NCI-H2171 (cell line): Measurements from ENCODE around the gene RNU6-8.

ENCODE experiments used
- DNase-seq: peaks from one replicate; lab custom pipeline; 2025; lab: John Stamatoyannopoulos, UW

The RNU6-8 gene

GRCh38 chr14:32202998-32203882 lies at the start of gene RNU6-8:
Gene RNU6-8 (minus strand): TSS chr14:32203269.
- peak; percentile 95 for DNase-seq

- peak; percentile 68 for DNase-seq
Measured at GRCh38 chr14:32252030-32252670, 49.1 kb upstream of the RNU6-8 start.

GRCh38 chr14:32251530-32251929 lies 48.5 kb upstream of the RNU6-8 start:
- no peak for DNase-seq

- no peak for DNase-seq
Measured at GRCh38 chr14:32250681-32251080, 47.6 kb upstream of the RNU6-8 start.

- no peak for DNase-seq
Measured at GRCh38 chr14:32249780-32250179, 46.7 kb upstream of the RNU6-8 start.

GRCh38 chr14:32249371-32249770 lies 46.3 kb upstream of the RNU6-8 start:
- no peak for DNase-seq

- no peak for DNase-seq
Measured at GRCh38 chr14:32246751-32247150, 43.7 kb upstream of the RNU6-8 start.

GRCh38 chr14:32244404-32244803 lies 41.3 kb upstream of the RNU6-8 start:
- DNase-seq: no peak

GRCh38 chr14:32233260-32233659 lies 30.2 kb upstream of the RNU6-8 start:
- no peak for DNase-seq

- no peak for DNase-seq
Measured at GRCh38 chr14:32232481-32232880, 29.4 kb upstream of the RNU6-8 start.

- no peak for DNase-seq
Measured at GRCh38 chr14:32230695-32231280, 27.7 kb upstream of the RNU6-8 start.

GRCh38 chr14:32230181-32230580 lies 27.1 kb upstream of the RNU6-8 start:
- DNase-seq: no peak

- DNase-seq: no peak
Measured at GRCh38 chr14:32226056-32226455, 23.0 kb upstream of the RNU6-8 start.

- DNase-seq: no peak
Measured at GRCh38 chr14:32225378-32225920, 22.4 kb upstream of the RNU6-8 start.

- peak; percentile 79 for DNase-seq
Measured at GRCh38 chr14:32224737-32225377, 21.8 kb upstream of the RNU6-8 start.

GRCh38 chr14:32217301-32217700 lies 14.2 kb upstream of the RNU6-8 start:
- peak; percentile 95 for DNase-seq

- DNase-seq: no peak
Measured at GRCh38 chr14:32212833-32213232, 9.8 kb upstream of the RNU6-8 start.

- no peak for DNase-seq
Measured at GRCh38 chr14:32211068-32211404, 8.0 kb upstream of the RNU6-8 start.

- DNase-seq: no peak
Measured at GRCh38 chr14:32209471-32209870, 6.4 kb upstream of the RNU6-8 start.

GRCh38 chr14:32208490-32208889 lies 5.4 kb upstream of the RNU6-8 start:
- DNase-seq: no peak

GRCh38 chr14:32206552-32206951 lies 3.5 kb upstream of the RNU6-8 start:
- no peak for DNase-seq

- DNase-seq: no peak
Measured at GRCh38 chr14:32205984-32206383, 2.9 kb upstream of the RNU6-8 start.
